ENCODE results near the gene PPM1J. TPM values are rescaled to one million over a fixed set of nuclear protein-coding genes. Genes with fewer than 3 reads are reported as not detected.

Gene PPM1J
- total RNA-seq, 1 donor from 2014 or later = 1.6 TPM

DNA sequence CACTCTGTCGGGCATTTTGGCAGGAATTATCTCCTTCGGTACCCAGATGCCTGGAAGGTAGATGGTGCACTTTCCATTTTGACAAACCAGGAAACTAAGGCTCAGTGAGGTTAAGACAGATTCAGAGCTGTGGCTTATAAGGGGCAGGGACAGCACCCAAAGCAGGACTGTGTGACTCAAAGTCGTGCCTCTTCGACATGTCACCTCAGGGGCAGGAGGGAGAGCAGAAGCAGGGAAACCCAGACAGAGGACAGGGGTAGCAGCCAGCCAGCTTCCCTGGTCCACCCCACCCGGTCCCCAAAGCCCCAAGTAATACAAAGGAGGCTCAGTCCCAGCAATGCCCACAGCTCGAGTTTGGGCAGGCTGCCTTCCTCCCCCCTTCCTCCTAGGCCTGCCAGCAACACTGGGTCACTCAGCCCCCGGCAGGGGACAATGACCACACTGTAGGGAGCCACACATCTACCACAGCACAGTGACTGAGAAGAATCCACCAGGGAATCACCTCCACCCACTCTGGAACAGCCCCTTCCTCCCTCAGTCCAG is 10.7 kb downstream of the PPM1J start:
- Mint-ChIP-seq H3K9me3 (ENCODE audit: unreplicated experiment) (no peaks in the 10 kb centered on the region), H3K27me3 (ENCODE audit: unreplicated experiment) (peaks cover 29% of the 10 kb centered on the region), H3K27ac (ENCODE audit: unreplicated experiment) (no peak overlapping the region), H3K36me3 (ENCODE audit: low read depth, unreplicated experiment) (peaks cover 44% of the 10 kb centered on the region), H3K4me3 (ENCODE audit: unreplicated experiment) (peak overlapping the region; percentile 100), H3K4me1 (ENCODE audit: unreplicated experiment) (peaks cover 66% of the 10 kb centered on the region)
- TF ChIP-seq, protein P1, sequence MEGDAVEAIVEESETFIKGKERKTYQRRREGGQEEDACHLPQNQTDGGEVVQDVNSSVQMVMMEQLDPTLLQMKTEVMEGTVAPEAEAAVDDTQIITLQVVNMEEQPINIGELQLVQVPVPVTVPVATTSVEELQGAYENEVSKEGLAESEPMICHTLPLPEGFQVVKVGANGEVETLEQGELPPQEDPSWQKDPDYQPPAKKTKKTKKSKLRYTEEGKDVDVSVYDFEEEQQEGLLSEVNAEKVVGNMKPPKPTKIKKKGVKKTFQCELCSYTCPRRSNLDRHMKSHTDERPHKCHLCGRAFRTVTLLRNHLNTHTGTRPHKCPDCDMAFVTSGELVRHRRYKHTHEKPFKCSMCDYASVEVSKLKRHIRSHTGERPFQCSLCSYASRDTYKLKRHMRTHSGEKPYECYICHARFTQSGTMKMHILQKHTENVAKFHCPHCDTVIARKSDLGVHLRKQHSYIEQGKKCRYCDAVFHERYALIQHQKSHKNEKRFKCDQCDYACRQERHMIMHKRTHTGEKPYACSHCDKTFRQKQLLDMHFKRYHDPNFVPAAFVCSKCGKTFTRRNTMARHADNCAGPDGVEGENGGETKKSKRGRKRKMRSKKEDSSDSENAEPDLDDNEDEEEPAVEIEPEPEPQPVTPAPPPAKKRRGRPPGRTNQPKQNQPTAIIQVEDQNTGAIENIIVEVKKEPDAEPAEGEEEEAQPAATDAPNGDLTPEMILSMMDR (IDR thresholded peaks at IDR 0.05; ENCODE audit: unreplicated experiment) = no peak
- no peak for DNase-seq (ENCODE audit: low spot score)

DNA sequence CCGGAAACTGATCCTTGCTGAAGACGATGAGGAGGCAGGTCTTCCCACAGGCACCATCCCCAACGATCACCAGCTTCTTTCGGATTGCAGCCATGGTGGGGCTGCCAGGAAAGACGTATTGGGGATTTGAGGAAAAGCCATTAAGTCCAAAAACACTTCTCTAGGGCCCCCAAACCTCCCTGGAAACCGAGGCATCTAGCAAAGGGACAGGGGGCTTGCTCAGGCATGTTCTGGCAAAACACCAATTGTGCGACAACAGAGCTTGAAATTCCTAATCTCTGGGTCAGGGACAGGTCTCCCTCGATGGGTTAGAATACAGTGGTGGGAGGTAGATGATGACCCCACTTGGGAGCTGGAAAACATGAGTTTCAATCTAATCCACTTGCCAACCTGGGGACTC is 11.4 kb downstream of the PPM1J start:
- H3K4me1 Mint-ChIP-seq (ENCODE audit: unreplicated experiment) = peaks cover 74% of the 10 kb centered on the region
- H3K36me3 Mint-ChIP-seq (ENCODE audit: low read depth, unreplicated experiment) = peaks cover 45% of the 10 kb centered on the region
- peaks cover 30% of the 10 kb centered on the region for H3K27me3 Mint-ChIP-seq (ENCODE audit: unreplicated experiment)
- peak overlapping the region; percentile 51 for H3K4me3 Mint-ChIP-seq (ENCODE audit: unreplicated experiment)
- peak overlapping the region; percentile 24 for H3K27ac Mint-ChIP-seq (ENCODE audit: unreplicated experiment)
- no peaks in the 10 kb centered on the region for H3K9me3 Mint-ChIP-seq (ENCODE audit: unreplicated experiment)
- no peak for DNase-seq (ENCODE audit: low spot score)
- TF ChIP-seq, protein P1 (IDR thresholded peaks at IDR 0.05; ENCODE audit: unreplicated experiment) = no peak

DNA sequence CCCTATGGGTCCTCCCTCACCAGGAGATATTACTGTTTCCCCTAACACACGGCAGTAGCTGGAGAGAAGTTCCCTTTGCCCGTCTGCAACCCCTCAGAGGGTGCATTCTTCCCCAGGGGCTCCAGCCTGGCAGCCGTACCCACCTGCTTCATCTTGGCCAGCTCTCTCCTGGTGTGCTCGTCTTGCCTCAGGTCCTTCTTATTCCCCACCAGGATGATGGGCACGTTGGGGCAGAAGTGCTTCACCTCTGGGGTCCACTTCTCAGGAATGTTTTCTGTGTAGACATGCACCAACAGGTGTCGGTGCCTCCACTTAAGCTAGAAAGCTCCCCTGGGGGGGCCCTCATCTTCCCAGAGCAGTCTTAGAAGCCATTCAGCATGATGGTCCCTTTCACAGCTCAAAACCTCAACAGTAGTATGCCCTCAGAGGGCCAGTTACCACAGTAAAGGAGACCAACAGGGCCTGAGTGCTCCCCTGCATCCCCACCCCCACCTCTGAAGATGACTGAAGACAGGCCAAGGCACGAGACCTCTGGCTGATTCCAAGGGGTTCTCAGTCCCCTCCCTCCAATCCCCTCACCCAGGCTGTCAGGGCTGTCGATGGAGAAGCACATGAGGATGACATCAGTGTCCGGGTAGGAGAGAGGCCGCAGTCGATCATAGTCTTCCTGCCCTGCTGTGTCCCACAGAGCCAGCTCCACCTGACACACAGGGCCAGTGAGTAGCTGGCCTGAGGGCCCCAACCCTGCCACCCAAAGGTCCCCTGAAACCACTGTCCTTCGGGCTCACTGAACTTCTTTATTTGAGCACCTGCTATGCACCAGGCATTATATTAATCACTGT is 12.5 kb downstream of the PPM1J start:
- H3K4me1 Mint-ChIP-seq (ENCODE audit: unreplicated experiment) = peaks cover 71% of the 10 kb centered on the region
- no peaks in the 10 kb centered on the region for H3K9me3 Mint-ChIP-seq (ENCODE audit: unreplicated experiment)
- TF ChIP-seq, protein P1 (IDR thresholded peaks at IDR 0.05; ENCODE audit: unreplicated experiment) = no peak
- no peak for DNase-seq (ENCODE audit: low spot score)
- H3K4me3 Mint-ChIP-seq (ENCODE audit: unreplicated experiment) = peak overlapping the region; percentile 78
- H3K27ac Mint-ChIP-seq (ENCODE audit: unreplicated experiment) = peak overlapping the region; percentile 57
- H3K27me3 Mint-ChIP-seq (ENCODE audit: unreplicated experiment) = peaks cover 30% of the 10 kb centered on the region
- H3K36me3 Mint-ChIP-seq (ENCODE audit: low read depth, unreplicated experiment) = peaks cover 41% of the 10 kb centered on the region

DNA sequence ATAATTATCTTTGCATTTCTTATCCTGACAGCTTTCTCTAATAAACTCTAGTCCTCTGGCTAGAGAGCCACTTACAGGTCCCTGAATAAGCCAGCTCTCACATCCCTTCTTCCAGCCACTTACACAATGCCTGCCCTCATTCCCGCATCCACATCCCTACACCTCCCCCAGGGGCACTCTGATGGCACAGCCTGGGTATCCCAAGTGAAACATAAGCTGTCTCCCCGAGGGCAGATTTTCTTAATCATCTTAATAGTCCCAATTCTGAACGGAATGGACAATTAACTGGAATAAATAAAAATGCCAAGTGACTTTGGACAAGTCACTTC is 13.1 kb downstream of the PPM1J start:
- H3K27me3 Mint-ChIP-seq (ENCODE audit: unreplicated experiment) = peaks cover 28% of the 10 kb centered on the region
- peaks cover 41% of the 10 kb centered on the region for H3K36me3 Mint-ChIP-seq (ENCODE audit: low read depth, unreplicated experiment)
- H3K9me3 Mint-ChIP-seq (ENCODE audit: unreplicated experiment) = no peaks in the 10 kb centered on the region
- H3K27ac Mint-ChIP-seq (ENCODE audit: unreplicated experiment) = peak overlapping the region; percentile 88
- DNase-seq (ENCODE audit: low spot score) = no peak
- TF ChIP-seq, protein P1 (IDR thresholded peaks at IDR 0.05; ENCODE audit: unreplicated experiment) = no peak
- peaks cover 70% of the 10 kb centered on the region for H3K4me1 Mint-ChIP-seq (ENCODE audit: unreplicated experiment)
- peak overlapping the region; percentile 78 for H3K4me3 Mint-ChIP-seq (ENCODE audit: unreplicated experiment)

Measured in endothelial cell (in vitro differentiated cells).